ENCODE measurements around the gene BPIFA3.

BPIFA3 gene

DNA sequence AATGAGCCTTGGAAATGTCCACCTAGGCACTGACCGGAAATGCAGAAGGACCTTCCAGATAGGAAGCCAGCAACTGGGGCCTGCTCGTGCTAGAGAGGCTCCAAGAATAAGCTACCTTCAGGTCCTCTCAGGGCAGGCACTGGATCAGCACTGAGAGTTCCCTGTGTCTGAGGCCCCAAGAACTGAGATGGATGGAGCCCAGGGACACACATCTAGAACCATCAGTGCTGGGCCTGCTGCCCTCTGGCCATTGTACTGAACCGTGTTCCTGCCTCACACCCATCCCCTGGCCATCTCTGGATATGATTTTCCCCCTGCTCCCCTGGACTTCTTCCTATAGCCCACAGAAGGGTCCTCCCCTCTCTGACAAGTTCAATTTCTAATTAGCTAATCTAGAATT lies 28.9 kb downstream of the BPIFA3 start:
- TF ChIP-seq, protein P1, sequence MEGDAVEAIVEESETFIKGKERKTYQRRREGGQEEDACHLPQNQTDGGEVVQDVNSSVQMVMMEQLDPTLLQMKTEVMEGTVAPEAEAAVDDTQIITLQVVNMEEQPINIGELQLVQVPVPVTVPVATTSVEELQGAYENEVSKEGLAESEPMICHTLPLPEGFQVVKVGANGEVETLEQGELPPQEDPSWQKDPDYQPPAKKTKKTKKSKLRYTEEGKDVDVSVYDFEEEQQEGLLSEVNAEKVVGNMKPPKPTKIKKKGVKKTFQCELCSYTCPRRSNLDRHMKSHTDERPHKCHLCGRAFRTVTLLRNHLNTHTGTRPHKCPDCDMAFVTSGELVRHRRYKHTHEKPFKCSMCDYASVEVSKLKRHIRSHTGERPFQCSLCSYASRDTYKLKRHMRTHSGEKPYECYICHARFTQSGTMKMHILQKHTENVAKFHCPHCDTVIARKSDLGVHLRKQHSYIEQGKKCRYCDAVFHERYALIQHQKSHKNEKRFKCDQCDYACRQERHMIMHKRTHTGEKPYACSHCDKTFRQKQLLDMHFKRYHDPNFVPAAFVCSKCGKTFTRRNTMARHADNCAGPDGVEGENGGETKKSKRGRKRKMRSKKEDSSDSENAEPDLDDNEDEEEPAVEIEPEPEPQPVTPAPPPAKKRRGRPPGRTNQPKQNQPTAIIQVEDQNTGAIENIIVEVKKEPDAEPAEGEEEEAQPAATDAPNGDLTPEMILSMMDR (IDR thresholded peaks at IDR 0.05; ENCODE audit: low read depth, low read length) = no peak
- H3K4me3 ChIP-seq (ENCODE audit: low read depth, low read length) = no peak overlapping the region

DNA sequence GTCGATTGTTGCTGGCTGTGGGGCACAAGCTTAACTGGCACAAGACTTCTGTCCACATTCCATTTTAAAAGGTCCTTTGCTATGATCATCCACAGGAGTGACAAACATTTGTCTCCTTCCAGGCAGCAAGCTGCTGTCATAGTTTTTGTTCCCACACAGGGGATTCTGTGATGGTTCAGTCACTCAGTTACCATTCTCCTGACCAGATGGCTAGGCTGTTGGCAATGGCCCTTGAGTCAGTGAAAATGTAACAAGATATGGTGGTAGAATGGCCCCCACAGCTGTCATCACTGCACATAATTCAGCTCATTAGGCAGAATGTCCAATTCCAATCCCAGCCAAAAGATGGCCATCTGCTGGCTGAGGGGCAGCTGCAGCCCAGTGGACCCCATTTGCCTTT lies 32.3 kb downstream of the BPIFA3 start:
- TF ChIP-seq, protein P1 (IDR thresholded peaks at IDR 0.05; ENCODE audit: low read depth, low read length) = no peak
- H3K4me3 ChIP-seq (ENCODE audit: low read depth, low read length) = no peak overlapping the region

DNA sequence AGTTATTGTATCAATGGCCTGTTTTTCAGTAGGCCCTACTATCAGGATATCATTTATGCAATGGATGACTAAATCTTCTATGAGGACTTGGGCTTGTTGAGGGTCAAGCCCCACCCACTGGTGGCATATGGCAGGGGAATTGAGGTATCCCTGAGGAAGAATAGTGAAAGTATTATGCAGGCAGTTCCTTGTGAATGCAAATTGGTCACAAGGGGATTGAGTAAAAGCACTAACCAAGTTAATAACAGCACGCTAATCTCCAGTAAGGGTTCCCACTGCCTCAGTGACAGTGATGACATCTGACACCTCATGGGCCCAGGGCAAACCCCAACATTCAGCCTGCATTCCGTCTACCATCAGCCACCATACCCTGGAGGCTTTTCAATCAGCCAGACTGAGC lies 33.5 kb downstream of the BPIFA3 start:
- TF ChIP-seq, protein P1 (IDR thresholded peaks at IDR 0.05; ENCODE audit: low read depth, low read length) = no peak

DNA sequence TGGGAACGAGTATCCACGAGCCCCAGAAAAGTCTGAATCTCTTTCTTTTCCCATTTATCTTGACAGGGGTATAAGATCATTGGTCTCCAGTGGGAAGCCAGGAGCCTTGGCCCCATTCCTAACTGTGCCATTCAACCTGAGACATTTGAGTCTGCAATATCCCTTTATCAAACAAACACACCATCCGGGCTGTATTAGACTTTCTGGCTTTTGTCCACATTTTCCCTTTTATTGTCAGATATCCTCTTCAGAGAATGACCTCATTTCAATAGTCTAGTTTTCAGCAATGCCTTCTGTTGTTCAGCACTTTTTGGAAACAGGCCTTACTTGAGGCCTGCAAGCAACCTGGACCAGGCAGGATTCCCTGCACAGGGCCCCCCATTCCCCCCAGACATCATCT lies 34.3 kb downstream of the BPIFA3 start:
- TF ChIP-seq, protein P1 (IDR thresholded peaks at IDR 0.05; ENCODE audit: low read depth, low read length) = no peak
- H3K4me3 ChIP-seq (ENCODE audit: low read depth, low read length) = no peak overlapping the region

More for the DNA sequence above, 33.5 kb downstream of the BPIFA3 start:
- H3K4me3 ChIP-seq (ENCODE audit: low read depth, low read length) = no peak overlapping the region

DNA sequence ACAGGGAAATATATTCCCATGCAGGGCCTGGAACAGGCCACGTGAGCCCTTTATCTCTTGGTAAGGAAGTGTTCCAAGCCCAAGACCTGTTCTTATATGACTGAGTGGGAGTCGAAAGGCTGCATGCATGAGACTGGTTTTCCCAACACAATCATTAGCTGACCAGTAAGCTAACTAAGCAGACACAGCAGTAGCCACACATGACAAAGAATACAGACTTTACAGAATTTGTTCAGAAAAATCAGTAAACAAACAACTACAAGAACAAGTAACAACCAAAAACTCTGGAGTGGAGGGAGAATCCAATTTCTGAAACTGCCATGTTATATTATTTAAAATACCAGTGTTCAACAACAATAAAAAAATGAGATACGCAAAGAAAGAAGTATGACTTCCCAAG lies 35.3 kb downstream of the BPIFA3 start:
- no peak overlapping the region for H3K4me3 ChIP-seq (ENCODE audit: low read depth, low read length)
- TF ChIP-seq, protein P1 (IDR thresholded peaks at IDR 0.05; ENCODE audit: low read depth, low read length) = no peak

DNA sequence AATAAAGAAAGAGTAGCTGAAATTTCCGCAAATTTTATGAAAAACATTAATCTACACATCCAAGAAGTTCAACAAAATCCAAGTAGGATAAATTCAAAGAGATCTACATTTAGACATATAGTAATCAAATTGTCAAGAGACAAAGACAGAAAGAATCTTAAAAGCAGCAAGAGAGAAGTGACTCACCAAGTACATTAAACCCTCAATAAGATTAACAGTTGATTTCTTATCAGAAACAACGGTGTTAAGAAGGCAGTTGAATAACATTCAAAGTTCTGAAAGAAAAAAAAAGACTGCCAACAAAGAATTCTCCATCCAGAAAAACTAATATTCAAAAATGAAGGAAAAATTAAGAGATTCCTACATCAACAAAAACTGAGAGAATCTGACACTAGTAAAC lies 37.9 kb downstream of the BPIFA3 start:
- TF ChIP-seq, protein P1 (IDR thresholded peaks at IDR 0.05; ENCODE audit: low read depth, low read length) = no peak

DNA sequence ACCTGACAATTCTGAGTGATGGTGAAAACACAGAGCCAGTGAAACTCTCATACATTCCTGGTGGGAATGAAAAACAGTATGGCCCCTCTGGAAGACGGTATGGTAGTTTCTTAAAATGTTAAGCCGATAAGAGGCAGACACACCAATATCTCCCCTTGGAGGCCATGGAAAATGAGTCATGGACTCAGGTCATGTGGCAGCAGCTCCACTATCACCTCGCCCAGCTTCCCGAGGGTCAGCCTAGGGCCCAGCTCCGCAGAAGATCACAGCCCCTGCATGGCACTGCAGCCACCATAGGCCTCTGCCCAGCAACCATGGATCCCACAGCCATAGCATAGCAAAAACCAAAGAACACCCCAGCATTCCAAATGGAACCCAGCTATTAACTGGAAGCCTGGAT lies 40.1 kb downstream of the BPIFA3 start:
- H3K4me3 ChIP-seq (ENCODE audit: low read depth, low read length) = no peak overlapping the region
- TF ChIP-seq, protein P1 (IDR thresholded peaks at IDR 0.05; ENCODE audit: low read depth, low read length) = no peak

More for the DNA sequence above, 37.9 kb downstream of the BPIFA3 start:
- no peak overlapping the region for H3K4me3 ChIP-seq (ENCODE audit: low read depth, low read length)
